H9 (cell line): Measurements from ENCODE around the gene DMD. TPM values are rescaled to one million over a fixed set of nuclear protein-coding genes. Genes with fewer than 3 reads are reported as not detected.

Experiments
- DNase-seq: peaks from one replicate; pipeline ENCODE4 v3.0.0-alpha.2; 2017
- H2AFZ ChIP-seq: one replicate; pipeline ENCODE4 v1.6.1; 2013; ENCODE audit warnings: mild to moderate bottlenecking, low read length, control low read depth, moderate library complexity
- H2AK5ac ChIP-seq: 2 replicates; pipeline ENCODE4 v1.6.1; 2013; ENCODE audit warnings: low read length, control low read depth, mixed read lengths; ENCODE audit not compliant: insufficient read length
- H2BK120ac ChIP-seq: one replicate; pipeline ENCODE4 v1.6.1; 2013; ENCODE audit warnings: low read depth, mild to moderate bottlenecking, low read length, control low read depth, inconsistent platforms; ENCODE audit not compliant: poor library complexity, severe bottlenecking
- H2BK12ac ChIP-seq: 2 replicates; pipeline ENCODE4 v1.6.1; 2013; ENCODE audit warnings: low read length, control low read depth, mixed read lengths, low read depth; ENCODE audit not compliant: insufficient read length
- H2BK15ac ChIP-seq: 2 replicates; pipeline ENCODE4 v1.6.1; 2013; ENCODE audit warnings: low read depth, low read length, control low read depth
- H2BK20ac ChIP-seq: one replicate; pipeline ENCODE4 v1.6.1; 2013; ENCODE audit warnings: low read depth, mild to moderate bottlenecking, low read length, control low read depth, inconsistent platforms; ENCODE audit not compliant: poor library complexity, severe bottlenecking
- H2BK5ac ChIP-seq: 2 replicates; pipeline ENCODE4 v1.6.1; 2013; ENCODE audit warnings: low read length, control low read depth, mixed read lengths; ENCODE audit not compliant: insufficient read length
- H3K14ac ChIP-seq: 2 replicates; pipeline ENCODE4 v1.6.1; 2013; ENCODE audit warnings: low read length, control low read depth; ENCODE audit not compliant: insufficient read depth
- H3K18ac ChIP-seq: 2 replicates; pipeline ENCODE4 v1.6.1; 2013; ENCODE audit warnings: low read depth, mild to moderate bottlenecking, mixed read lengths, low read length, control low read depth; ENCODE audit not compliant: insufficient read length
- H3K23ac ChIP-seq: 2 replicates; pipeline ENCODE4 v1.6.1; 2013; ENCODE audit warnings: low read length, control low read depth, mixed read lengths, low read depth; ENCODE audit not compliant: insufficient read length
- H3K23me2 ChIP-seq: 2 replicates; pipeline ENCODE4 v1.6.1; 2013; ENCODE audit warnings: low read depth, mild to moderate bottlenecking, mixed read lengths, low read length, control low read depth; ENCODE audit not compliant: insufficient read length, poor library complexity, severe bottlenecking
- H3K27ac ChIP-seq: 2 replicates; pipeline ENCODE4 v1.5.1; 2013; ENCODE audit warnings: low read length, control low read depth, mixed read lengths, low read depth; ENCODE audit not compliant: insufficient read length
- H3K27me3 ChIP-seq: 2 replicates; pipeline ENCODE4 v1.6.1; 2013; ENCODE audit warnings: low read length, control low read depth, inconsistent platforms; ENCODE audit not compliant: insufficient read depth
- H3K4ac ChIP-seq: 2 replicates; pipeline ENCODE4 v1.6.1; 2013; ENCODE audit warnings: low read depth, mild to moderate bottlenecking, control low read depth, inconsistent platforms, low read length, moderate library complexity
- H3K4me1 ChIP-seq: 2 replicates; pipeline ENCODE4 v1.6.1; 2013; ENCODE audit warnings: low read length, control low read depth, inconsistent platforms; ENCODE audit not compliant: insufficient read depth
- H3K4me2 ChIP-seq: 2 replicates; pipeline ENCODE4 v1.6.1; 2013; ENCODE audit warnings: low read length, control low read depth, mixed read lengths; ENCODE audit not compliant: insufficient read length, insufficient read depth
- H3K56ac ChIP-seq: 2 replicates; pipeline ENCODE4 v1.6.1; 2013; ENCODE audit warnings: low read depth, mild to moderate bottlenecking, mixed read lengths, low read length, control low read depth; ENCODE audit not compliant: insufficient read length
- H3K79me1 ChIP-seq: 2 replicates; pipeline ENCODE4 v1.6.1; 2013; ENCODE audit warnings: low read depth, mild to moderate bottlenecking, moderate library complexity, low read length, control low read depth, inconsistent platforms; ENCODE audit not compliant: insufficient read depth, poor library complexity, severe bottlenecking
- H3K79me2 ChIP-seq: 2 replicates; pipeline ENCODE4 v1.6.1; 2013; ENCODE audit warnings: low read length, control low read depth, inconsistent platforms; ENCODE audit not compliant: insufficient read depth
- H3K9ac ChIP-seq: 2 replicates; pipeline ENCODE4 v1.6.1; 2013; ENCODE audit warnings: low read length, control low read depth, mixed read lengths; ENCODE audit not compliant: insufficient read length; ENCODE audit errors: extremely low read depth
- H3K9me3 ChIP-seq: one replicate; pipeline ENCODE4 v1.6.1; 2013; ENCODE audit warnings: low read depth, low read length, inconsistent platforms; ENCODE audit not compliant: control insufficient read depth
- H3T11ph ChIP-seq: one replicate; pipeline ENCODE4 v1.6.1; 2013; ENCODE audit warnings: mild to moderate bottlenecking, low read length, control low read depth, inconsistent platforms
- H4K20me1 ChIP-seq: one replicate; pipeline ENCODE4 v1.6.1; 2013; ENCODE audit not compliant: control insufficient read depth, insufficient read length, insufficient read depth
- H4K5ac ChIP-seq: 2 replicates; pipeline ENCODE4 v1.6.1; 2013; ENCODE audit warnings: low read depth, mild to moderate bottlenecking, mixed read lengths, low read length, control low read depth; ENCODE audit not compliant: insufficient read length
- H4K8ac ChIP-seq: replicated peaks from 2 replicates; pipeline ENCODE4 v1.6.1; 2013; ENCODE audit warnings: low read length, control low read depth, mixed read lengths, low read depth; ENCODE audit not compliant: insufficient read length
- H4K91ac ChIP-seq: 2 replicates; pipeline ENCODE4 v1.6.1; 2013; ENCODE audit warnings: low read depth, mild to moderate bottlenecking, moderate library complexity, mixed read lengths, low read length, control low read depth; ENCODE audit not compliant: insufficient read length
- H3K27ac Mint-ChIP-seq, 3 experiments: 2 replicates in 2 of 3; 3 replicates in 1 of 3; pipeline ENCODE4 v1.8.0; 2020 to 2021; ENCODE audit warnings: mixed read lengths in 3 of 3, mild to moderate bottlenecking in 1 of 3, moderate library complexity in 1 of 3
- H3K27me3 Mint-ChIP-seq: 2 replicates; pipeline ENCODE4 v1.8.0; 2021; ENCODE audit warnings: low read depth, mild to moderate bottlenecking, moderate library complexity, mixed read lengths
- H3K36me3 Mint-ChIP-seq, 3 experiments: 2 replicates in 2 of 3; 3 replicates in 1 of 3; pipeline ENCODE4 v1.8.0; 2020 to 2021; ENCODE audit warnings: low read depth in 3 of 3, mixed read lengths in 3 of 3; ENCODE audit not compliant: insufficient read depth in 1 of 3
- H3K4me1 Mint-ChIP-seq, 2 experiments: 2 replicates each; pipeline ENCODE4 v1.8.0; 2020; ENCODE audit warnings: mixed read lengths in 2 of 2
- H3K4me3 Mint-ChIP-seq, 2 experiments: 2 replicates in 1 of 2; 3 replicates in 1 of 2; pipeline ENCODE4 v1.8.0; 2020 to 2021; ENCODE audit warnings: mild to moderate bottlenecking in 2 of 2, mixed read lengths in 2 of 2, moderate library complexity in 1 of 2
- H3K9me3 Mint-ChIP-seq, 2 experiments: 2 replicates in 1 of 2; 3 replicates in 1 of 2; pipeline ENCODE4 v1.8.0; 2020; ENCODE audit warnings: mild to moderate bottlenecking in 2 of 2, mixed read lengths in 2 of 2, moderate library complexity in 1 of 2
- CTCF ChIP-seq: fragments of 200-600 bp; sonication (generic); conservative IDR thresholded peaks from 3 replicates; pipeline ENCODE4 v1.8.0; 2021; ENCODE audit warnings: antibody characterized with exemption, mild to moderate bottlenecking
- WGBS: extraction: QIAGEN DNeasy Blood & Tissue Kit; methylation state at CpG from one replicate; pipeline ENCODE4 v1.1.7; 2013; ENCODE audit warnings: missing lambda C conversion rate, low lambda C conversion rate, mixed read lengths; ENCODE audit not compliant: insufficient read length; ENCODE audit errors: extremely low coverage; 5-methylcytosine and 5-hydroxymethylcytosine counted together
- total RNA-seq: library from RNA; stranded (reverse); gene quantifications from 2 replicates; pipeline ENCODE4 v1.2.1, GENCODE V29; 2021

Gene DMD
- total RNA-seq, 1 experiment from 2014 or later, result 3.8 TPM

GRCh38 chrX:31252133-31252532 lies 1959.2 kb downstream of the DMD start:
- H2BK5ac ChIP-seq, result no peak overlapping the region
- H4K8ac ChIP-seq, result no peak overlapping the region
- no peak overlapping the region for H3K9ac ChIP-seq
- H3K14ac ChIP-seq, result no peak overlapping the region
- no peak overlapping the region for H3K4ac ChIP-seq
- H4K5ac ChIP-seq, result no peak overlapping the region
- H2BK12ac ChIP-seq, result no peak overlapping the region
- H4K20me1 ChIP-seq, result no peaks in the 10 kb centered on the region
- no peaks in the 10 kb centered on the region for H3K4me1 ChIP-seq
- Mint-ChIP-seq H3K27me3 (no peaks in the 10 kb centered on the region), H3K36me3 (peaks cover 3 to 8% (median 7%) of the 10 kb centered on the region in 3 experiments; a peak in 6 of 7 replicates), H3K4me3 (no peak overlapping the region), H3K4me1 (peaks cover 0 to 9% of the 10 kb centered on the region in 2 experiments; a peak in 2 of 4 replicates), H3K9me3 (peaks cover 49 to 65% of the 10 kb centered on the region in 2 experiments), H3K27ac (no peak overlapping the region)
- TF ChIP-seq CTCF, result no peak
- H3K79me2 ChIP-seq, result no peaks in the 10 kb centered on the region
- H2AK5ac ChIP-seq, result no peak overlapping the region
- H3K18ac ChIP-seq, result no peak overlapping the region
- no peak overlapping the region for H3K23ac ChIP-seq
- no peak overlapping the region for H3T11ph ChIP-seq
- no peak overlapping the region for H2BK20ac ChIP-seq
- H3K27ac ChIP-seq, result no peak overlapping the region
- no peak for DNase-seq
- H3K79me1 ChIP-seq, result no peaks in the 10 kb centered on the region
- H3K27me3 ChIP-seq, result no peaks in the 10 kb centered on the region
- H2BK15ac ChIP-seq, result no peak overlapping the region
- no peak overlapping the region for H2BK120ac ChIP-seq
- no peak overlapping the region for H2AFZ ChIP-seq
- H4K91ac ChIP-seq, result no peak overlapping the region
- no peaks in the 10 kb centered on the region for H3K23me2 ChIP-seq
- H3K4me2 ChIP-seq, result no peak overlapping the region
- H3K56ac ChIP-seq, result no peak overlapping the region
- WGBS, result no CpG with 5 or more reads among the region's 3 CpGs
- no peaks in the 10 kb centered on the region for H3K9me3 ChIP-seq
